K562 (cell line): ENCODE measurements around the gene PPIF. TPM values are rescaled to one million over a fixed set of nuclear protein-coding genes. Genes with fewer than 3 reads are reported as not detected.

Experiments
- ATF6 ChIP-seq: sonication (generic); formaldehyde crosslinking; IDR thresholded peaks from 2 replicates; pipeline ENCODE4 v1.4.0; 2020; ENCODE audit warnings: mild to moderate bottlenecking, missing genetic modification reagents
- CBX5 ChIP-seq: IDR thresholded peaks from 2 replicates; pipeline ENCODE4 v1.6.1; 2014; ENCODE audit warnings: low read depth, borderline replicate concordance
- DMBX1 ChIP-seq: fragments of 250-450 bp; sonication (Bioruptor Pico); IDR thresholded peaks from 2 replicates; pipeline ENCODE4 v1.8.0; 2022; ENCODE audit warnings: inconsistent platforms, mild to moderate bottlenecking, moderate library complexity, borderline replicate concordance
- ETV1 ChIP-seq: fragments of 450-650 bp; conservative IDR thresholded peaks from 2 replicates; pipeline ENCODE4 v1.6.1; 2016; ENCODE audit warnings: missing genetic modification characterization, control low read depth, low read depth, missing compliant biosample characterization
- FOXO4 ChIP-seq: fragments of 450-650 bp; formaldehyde crosslinking; IDR thresholded peaks from 2 replicates; pipeline ENCODE4 v1.4.0; 2020; ENCODE audit warnings: mild to moderate bottlenecking, moderate library complexity
- HNRNPK ChIP-seq: fragments of 200-400 bp; formaldehyde crosslinking; IDR thresholded peaks from one replicate; pipeline ENCODE4 v1.6.1; 2018; ENCODE audit warnings: mild to moderate bottlenecking, low read depth, low read length; ENCODE audit not compliant: poor library complexity, severe bottlenecking
- ILK ChIP-seq: fragments of 450-650 bp; IDR thresholded peaks from 2 replicates; pipeline ENCODE4 v1.6.1; 2016; ENCODE audit warnings: missing genetic modification characterization, low read depth, mild to moderate bottlenecking, missing compliant biosample characterization, moderate library complexity, borderline replicate concordance
- MXI1 ChIP-seq: IDR thresholded peaks from 2 replicates; pipeline ENCODE4 v1.6.1; 2011; ENCODE audit warnings: low read depth, mild to moderate bottlenecking, improper control_type of control experiment, low read length
- NR2C2 ChIP-seq, 2 experiments: fragments of 200-800 bp in 1 of 2; sonication (Bioruptor generic) in 1 of 2; sonication (generic) in 1 of 2; formaldehyde crosslinking in 1 of 2; IDR thresholded peaks; 2 replicates each; pipeline versions ENCODE4 v1.6.1 to v1.8.0; 2016 to 2022; ENCODE audit warnings: mild to moderate bottlenecking in 1 of 2, missing compliant biosample characterization in 1 of 2, missing genetic modification characterization in 1 of 2, missing genetic modification reagents in 1 of 2
- POLR3A ChIP-seq: IDR thresholded peaks from 2 replicates; pipeline ENCODE4 v1.6.1; 2011; ENCODE audit warnings: borderline replicate concordance, mild to moderate bottlenecking, moderate library complexity; ENCODE audit not compliant: insufficient read length, insufficient read depth; ENCODE audit errors: extremely low read depth
- RBFOX2 ChIP-seq: fragments of 200-400 bp; formaldehyde crosslinking; IDR thresholded peaks from 2 replicates; pipeline ENCODE4 v1.6.1; 2017; ENCODE audit warnings: low read depth, mild to moderate bottlenecking, low read length, moderate library complexity
- RBM14 ChIP-seq: fragments of 200-400 bp; formaldehyde crosslinking; IDR thresholded peaks from 2 replicates; pipeline ENCODE4 v1.6.1; 2018; ENCODE audit warnings: low read depth, mild to moderate bottlenecking, low read length, moderate library complexity, borderline replicate concordance; ENCODE audit not compliant: insufficient read depth
- TAF15 ChIP-seq: fragments of 200-400 bp; formaldehyde crosslinking; IDR thresholded peaks from 2 replicates; pipeline ENCODE4 v1.6.1; 2017; ENCODE audit warnings: mild to moderate bottlenecking, low read depth, low read length, moderate library complexity
- XRCC3 ChIP-seq: fragments of 450-650 bp; IDR thresholded peaks from 2 replicates; pipeline ENCODE4 v1.6.1; 2017; ENCODE audit warnings: mild to moderate bottlenecking, moderate library complexity
- ZNF121 ChIP-seq: sonication (generic); formaldehyde crosslinking; conservative IDR thresholded peaks from 2 replicates; pipeline ENCODE4 v1.8.0; 2022; ENCODE audit warnings: missing genetic modification reagents
- ZNF184 ChIP-seq: sonication (generic); formaldehyde crosslinking; IDR thresholded peaks from 2 replicates; pipeline ENCODE4 v1.5.0; 2020; ENCODE audit warnings: missing genetic modification reagents
- ZNF23 ChIP-seq: fragments of 250-450 bp; sonication (Bioruptor Pico); IDR thresholded peaks from 2 replicates; pipeline ENCODE4 v1.4.0; 2020; ENCODE audit warnings: mild to moderate bottlenecking
- polyA plus RNA-seq, 8 experiments: library from polyadenylated mRNA; depleted of rRNA in 4 of 8; stranded (reverse) in 5 of 8; unstranded in 3 of 8; fragments of >200 nt; fragmentation: Nextera tagmentation in 2 of 8; fragmentation: Illumina TruSeq in 1 of 8; extraction: Ambion mirVana in 2 of 8; extraction: Trizol in 1 of 8; gene quantifications; 2 replicates each; pipeline versions ENCODE4 v1.2.1 to v1.2.3, GENCODE V29; 2011 to 2014; ENCODE audit warnings: inconsistent platforms in 1 of 8, missing spikeins in 1 of 8
- total RNA-seq, 7 experiments: library from RNA; depleted of rRNA in 6 of 7; stranded (reverse); fragments of >200 nt in 6 of 7; fragmentation: Illumina TruSeq in 2 of 7; extraction: Trizol in 2 of 7; gene quantifications; 2 replicates each; pipeline versions ENCODE4 v1.2.1 to v1.2.3, GENCODE V29; 2011 to 2021; ENCODE audit warnings: low replicate concordance in 1 of 7
- TF ChIP-seq, protein P1 (sequence below), 3 experiments: fragments of 200-800 bp in 1 of 3; sonication (Bioruptor generic) in 1 of 3; sonication (generic) in 1 of 3; formaldehyde crosslinking in 1 of 3; IDR thresholded peaks; 2 replicates each; pipeline versions ENCODE4 v1.6.1 to v1.8.0; 2016 to 2022; ENCODE audit warnings: mild to moderate bottlenecking in 2 of 3, missing compliant biosample characterization in 2 of 3, missing genetic modification characterization in 2 of 3, missing genetic modification reagents in 1 of 3
- TF ChIP-seq, protein P2 (sequence below): fragments of 450-650 bp; IDR thresholded peaks from 2 replicates; pipeline ENCODE4 v1.6.1; 2016; ENCODE audit warnings: low read depth, mild to moderate bottlenecking, moderate library complexity
- TF ChIP-seq, protein P3 (sequence below): sonication (generic); formaldehyde crosslinking; IDR thresholded peaks from 2 replicates; pipeline ENCODE4 v1.8.0; 2022; ENCODE audit warnings: missing genetic modification reagents, mild to moderate bottlenecking, moderate library complexity, borderline replicate concordance

The PPIF gene
- total and polyA plus RNA-seq, 9 of the 15 experiments (the other 6 are each of a cell fraction or from before 2014, with no cell fraction given): 40.9 to 287 (median 117) TPM

DNA sequence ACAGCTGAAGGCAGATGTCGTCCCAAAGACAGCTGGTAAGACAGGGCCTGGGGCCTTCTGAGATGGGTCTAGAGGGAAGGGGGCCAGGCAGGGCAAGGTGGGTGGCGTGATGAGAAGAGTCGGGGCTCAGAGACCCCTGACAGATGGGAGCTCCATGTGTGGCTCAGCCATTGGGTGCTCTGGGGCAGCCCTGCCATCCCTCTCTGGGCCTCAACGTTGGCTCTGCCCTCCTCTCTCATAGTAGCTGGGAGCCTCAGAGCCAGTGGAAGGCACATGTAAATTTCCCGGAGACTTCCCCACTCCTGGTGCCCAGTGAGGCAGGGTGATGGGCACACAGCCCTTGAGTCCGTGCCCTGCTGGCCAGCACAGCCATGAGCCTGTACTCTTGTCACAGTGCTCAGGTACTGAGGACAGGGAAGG, 1.8 kb downstream of the PPIF start (continued):
- no peak for TF ChIP-seq MXI1
- peak; percentile 62; the same call in 1 of the 2 replicates for TF ChIP-seq RBFOX2
- no peak for TF ChIP-seq XRCC3
- no peak for TF ChIP-seq POLR3A
- TF ChIP-seq, protein P1, sequence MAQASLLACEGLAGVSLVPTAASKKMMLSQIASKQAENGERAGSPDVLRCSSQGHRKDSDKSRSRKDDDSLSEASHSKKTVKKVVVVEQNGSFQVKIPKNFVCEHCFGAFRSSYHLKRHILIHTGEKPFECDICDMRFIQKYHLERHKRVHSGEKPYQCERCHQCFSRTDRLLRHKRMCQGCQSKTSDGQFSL (CRISPR knock-in tag; IDR thresholded peaks at IDR 0.05): 0 out of 2 replicates have a peak, but pooled peaks have one; percentile 45
- TF ChIP-seq, protein P1 (tag; IDR thresholded peaks at IDR 0.05): no peak
- TF ChIP-seq, protein P2, sequence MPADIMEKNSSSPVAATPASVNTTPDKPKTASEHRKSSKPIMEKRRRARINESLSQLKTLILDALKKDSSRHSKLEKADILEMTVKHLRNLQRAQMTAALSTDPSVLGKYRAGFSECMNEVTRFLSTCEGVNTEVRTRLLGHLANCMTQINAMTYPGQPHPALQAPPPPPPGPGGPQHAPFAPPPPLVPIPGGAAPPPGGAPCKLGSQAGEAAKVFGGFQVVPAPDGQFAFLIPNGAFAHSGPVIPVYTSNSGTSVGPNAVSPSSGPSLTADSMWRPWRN: no peak
- no peak for TF ChIP-seq DMBX1 (CRISPR knock-in tag)
- no peak for TF ChIP-seq ZNF23 (CRISPR knock-in tag)
- TF ChIP-seq ILK (tag): no peak
- TF ChIP-seq NR2C2 (CRISPR knock-in tag; IDR thresholded peaks at IDR 0.05): 0 out of 2 replicates have a peak, but pooled peaks have one; percentile 32
- no peak for TF ChIP-seq NR2C2 (tag; IDR thresholded peaks at IDR 0.05)
- TF ChIP-seq, protein P3, sequence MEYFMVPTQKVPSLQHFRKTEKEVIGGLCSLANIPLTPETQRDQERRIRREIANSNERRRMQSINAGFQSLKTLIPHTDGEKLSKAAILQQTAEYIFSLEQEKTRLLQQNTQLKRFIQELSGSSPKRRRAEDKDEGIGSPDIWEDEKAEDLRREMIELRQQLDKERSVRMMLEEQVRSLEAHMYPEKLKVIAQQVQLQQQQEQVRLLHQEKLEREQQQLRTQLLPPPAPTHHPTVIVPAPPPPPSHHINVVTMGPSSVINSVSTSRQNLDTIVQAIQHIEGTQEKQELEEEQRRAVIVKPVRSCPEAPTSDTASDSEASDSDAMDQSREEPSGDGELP (CRISPR knock-in tag): peak; percentile 3; the same call in 1 of the 2 replicates
- TF ChIP-seq ZNF184 (CRISPR knock-in tag): no peak
- TF ChIP-seq ETV1 (tag): no peak
- TF ChIP-seq TAF15: no peak
- TF ChIP-seq RBM14: no peak
- no peak for TF ChIP-seq ZNF121 (CRISPR knock-in tag)
- no peak for TF ChIP-seq CBX5
- no peak for TF ChIP-seq ATF6 (CRISPR knock-in tag)
- TF ChIP-seq HNRNPK: no peak
- no peak for TF ChIP-seq FOXO4 (CRISPR knock-in tag)
